Endothelial cell (in vitro differentiated cells): ENCODE measurements around the gene TTC27. TPM values are rescaled to one million over a fixed set of nuclear protein-coding genes. Genes with fewer than 3 reads are reported as not detected.

ENCODE experiments used
- DNase-seq: peaks from one replicate; pipeline ENCODE4 v3.0.0; 2021; ENCODE audit warnings: low spot score
- H3K27ac Mint-ChIP-seq: one replicate; pipeline ENCODE4 v1.8.0; 2021; ENCODE audit warnings: mixed read lengths, inconsistent platforms; ENCODE audit not compliant: unreplicated experiment
- H3K27me3 Mint-ChIP-seq: one replicate; pipeline ENCODE4 v1.8.0; 2021; ENCODE audit warnings: mild to moderate bottlenecking, moderate library complexity, mixed read lengths, inconsistent platforms; ENCODE audit not compliant: unreplicated experiment
- H3K36me3 Mint-ChIP-seq: one replicate; pipeline ENCODE4 v1.8.0; 2021; ENCODE audit warnings: mild to moderate bottlenecking, low read depth, mixed read lengths, inconsistent platforms; ENCODE audit not compliant: unreplicated experiment
- H3K4me1 Mint-ChIP-seq: one replicate; pipeline ENCODE4 v1.8.0; 2021; ENCODE audit warnings: mild to moderate bottlenecking, mixed read lengths, inconsistent platforms; ENCODE audit not compliant: unreplicated experiment
- H3K4me3 Mint-ChIP-seq: one replicate; pipeline ENCODE4 v1.8.0; 2021; ENCODE audit warnings: mild to moderate bottlenecking, mixed read lengths, inconsistent platforms; ENCODE audit not compliant: unreplicated experiment
- H3K9me3 Mint-ChIP-seq: one replicate; pipeline ENCODE4 v1.8.0; 2021; ENCODE audit warnings: mixed read lengths, inconsistent platforms; ENCODE audit not compliant: unreplicated experiment
- total RNA-seq: library from RNA; stranded (reverse); fragmentation: NEBNext Ultra II Directional; extraction: Animal tissue kit (Norgen Biotek cat#: 25700); gene quantifications from one replicate; pipeline ENCODE4 v1.2.1, GENCODE V29; 2021; ENCODE audit not compliant: unreplicated experiment
- TF ChIP-seq, protein P1 (sequence below): fragments of 200-600 bp; sonication (generic); IDR thresholded peaks from one replicate; pipeline ENCODE4 v1.5.0; 2021; ENCODE audit warnings: antibody characterized with exemption; ENCODE audit not compliant: unreplicated experiment

TTC27 gene
- total RNA-seq, 1 donor from 2014 or later = 12.7 TPM

- H3K36me3 Mint-ChIP-seq = peaks cover 6% of the 10 kb centered on the region
- no peak for DNase-seq
- no peak overlapping the region for H3K4me3 Mint-ChIP-seq
- TF ChIP-seq, protein P1, sequence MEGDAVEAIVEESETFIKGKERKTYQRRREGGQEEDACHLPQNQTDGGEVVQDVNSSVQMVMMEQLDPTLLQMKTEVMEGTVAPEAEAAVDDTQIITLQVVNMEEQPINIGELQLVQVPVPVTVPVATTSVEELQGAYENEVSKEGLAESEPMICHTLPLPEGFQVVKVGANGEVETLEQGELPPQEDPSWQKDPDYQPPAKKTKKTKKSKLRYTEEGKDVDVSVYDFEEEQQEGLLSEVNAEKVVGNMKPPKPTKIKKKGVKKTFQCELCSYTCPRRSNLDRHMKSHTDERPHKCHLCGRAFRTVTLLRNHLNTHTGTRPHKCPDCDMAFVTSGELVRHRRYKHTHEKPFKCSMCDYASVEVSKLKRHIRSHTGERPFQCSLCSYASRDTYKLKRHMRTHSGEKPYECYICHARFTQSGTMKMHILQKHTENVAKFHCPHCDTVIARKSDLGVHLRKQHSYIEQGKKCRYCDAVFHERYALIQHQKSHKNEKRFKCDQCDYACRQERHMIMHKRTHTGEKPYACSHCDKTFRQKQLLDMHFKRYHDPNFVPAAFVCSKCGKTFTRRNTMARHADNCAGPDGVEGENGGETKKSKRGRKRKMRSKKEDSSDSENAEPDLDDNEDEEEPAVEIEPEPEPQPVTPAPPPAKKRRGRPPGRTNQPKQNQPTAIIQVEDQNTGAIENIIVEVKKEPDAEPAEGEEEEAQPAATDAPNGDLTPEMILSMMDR = no peak
- H3K27ac Mint-ChIP-seq = no peak overlapping the region
- H3K9me3 Mint-ChIP-seq = no peaks in the 10 kb centered on the region
- H3K27me3 Mint-ChIP-seq = no peaks in the 10 kb centered on the region
- H3K4me1 Mint-ChIP-seq = no peaks in the 10 kb centered on the region
Measured at GRCh38 chr2:32810909-32811495, 183.2 kb downstream of the TTC27 start.

DNA sequence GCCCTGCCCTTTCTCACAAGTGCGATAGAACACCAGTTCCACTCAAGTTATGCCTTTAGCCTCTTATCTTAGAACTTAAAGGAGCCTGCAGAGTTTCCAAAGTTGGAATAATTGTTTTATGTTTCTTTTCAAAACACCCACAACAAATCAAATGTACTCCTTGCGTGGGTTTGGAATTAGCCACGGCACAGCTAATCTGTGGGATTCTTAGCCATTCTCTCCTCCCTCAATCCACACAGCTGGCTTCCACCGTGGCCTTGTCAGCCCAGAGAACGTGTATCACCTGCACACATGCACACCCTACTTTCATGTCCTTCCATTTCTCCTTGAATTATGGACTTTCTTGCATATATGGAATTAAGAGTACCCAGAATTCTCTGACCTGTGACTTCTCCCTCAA, 183.8 kb downstream of the TTC27 start:
- Mint-ChIP-seq H3K27me3 (no peaks in the 10 kb centered on the region), H3K9me3 (no peaks in the 10 kb centered on the region), H3K36me3 (peaks cover 6% of the 10 kb centered on the region), H3K4me1 (no peaks in the 10 kb centered on the region), H3K4me3 (no peak overlapping the region), H3K27ac (no peak overlapping the region)
- TF ChIP-seq, protein P1 = no peak
- no peak for DNase-seq

GRCh38 chr2:32812316-32812715, 184.5 kb downstream of the TTC27 start:
- peaks cover 6% of the 10 kb centered on the region for H3K36me3 Mint-ChIP-seq
- no peaks in the 10 kb centered on the region for H3K27me3 Mint-ChIP-seq
- no peak overlapping the region for H3K4me3 Mint-ChIP-seq
- no peak overlapping the region for H3K27ac Mint-ChIP-seq
- no peaks in the 10 kb centered on the region for H3K9me3 Mint-ChIP-seq
- TF ChIP-seq, protein P1 = no peak
- no peak for DNase-seq
- H3K4me1 Mint-ChIP-seq = no peaks in the 10 kb centered on the region

DNA sequence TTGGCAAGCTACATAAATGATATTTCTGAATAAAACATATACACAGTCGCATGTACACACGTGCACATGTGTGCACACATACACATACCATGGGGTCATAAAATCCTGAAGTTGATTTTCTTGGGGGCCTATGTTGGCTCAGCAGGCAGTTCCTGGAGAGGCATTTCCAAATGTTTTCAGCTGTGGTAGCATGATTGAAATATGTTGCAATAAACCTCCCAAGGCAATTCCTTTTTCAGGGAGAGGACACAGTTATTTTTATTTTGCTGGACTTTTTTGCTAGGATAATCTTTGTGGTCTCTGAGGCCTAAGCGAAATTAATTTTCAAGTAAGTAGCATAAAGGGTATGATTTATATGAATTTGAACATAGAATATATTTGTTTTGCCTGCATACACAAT, 192.2 kb downstream of the TTC27 start:
- Mint-ChIP-seq H3K27me3 (no peaks in the 10 kb centered on the region), H3K9me3 (no peaks in the 10 kb centered on the region), H3K4me3 (no peak overlapping the region), H3K36me3 (no peaks in the 10 kb centered on the region), H3K27ac (no peak overlapping the region), H3K4me1 (no peaks in the 10 kb centered on the region)
- TF ChIP-seq, protein P1 = no peak
- DNase-seq = no peak

DNA sequence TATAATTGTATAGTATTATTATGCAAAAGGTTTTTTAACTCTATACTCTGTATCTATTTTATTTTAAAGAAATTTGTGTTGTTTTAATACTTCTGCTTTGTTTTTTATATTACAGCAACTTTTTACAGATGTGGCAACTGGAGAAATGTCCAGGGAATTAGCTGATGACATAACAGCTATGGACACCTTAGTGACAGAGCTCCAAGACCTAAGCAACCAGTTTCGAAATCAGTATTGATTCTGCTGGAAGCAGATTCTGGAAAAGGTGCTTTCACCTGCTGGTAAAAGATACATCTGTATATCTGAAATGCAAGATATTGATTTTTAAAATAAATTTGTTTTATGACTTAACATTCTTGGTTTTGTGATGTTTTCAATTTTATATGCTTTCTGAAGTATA, 192.9 kb downstream of the TTC27 start:
- H3K4me1 Mint-ChIP-seq = no peaks in the 10 kb centered on the region
- no peak for DNase-seq
- no peaks in the 10 kb centered on the region for H3K9me3 Mint-ChIP-seq
- no peaks in the 10 kb centered on the region for H3K27me3 Mint-ChIP-seq
- no peaks in the 10 kb centered on the region for H3K36me3 Mint-ChIP-seq
- no peak overlapping the region for H3K27ac Mint-ChIP-seq
- no peak overlapping the region for H3K4me3 Mint-ChIP-seq
- TF ChIP-seq, protein P1 = no peak
